ENCODE results near the gene CD4. TPM values are rescaled to one million over a fixed set of nuclear protein-coding genes. Genes with fewer than 3 reads are reported as not detected.
A peak's percentile ranks its signal among the peaks of the same experiment; 100 is the strongest.

The CD4 gene
- total and polyA plus RNA-seq, 2 of the 4 experiments (the other 2 are of a cell fraction): 5.7 to 15.0 TPM

GRCh38 chr12:6850796-6851152 is 61.4 kb downstream of the CD4 start:
- peaks cover 33% of the 10 kb centered on the region for H3K36me3 ChIP-seq (ENCODE audit: control insufficient read depth, insufficient read depth, low read length)
- POLR2A ChIA-PET (ENCODE audit: unreplicated experiment): interaction anchor here (1.1 kb wide), 1 partner anchor 21 kb away, joined by 5 read pairs; no protein-coding TSS in a partner anchor
- H2BK120ac ChIP-seq (ENCODE audit: low read depth, low read length): no peak overlapping the region
- H2BK20ac ChIP-seq (ENCODE audit: low read depth, low read length): no peak overlapping the region
- H3K27me3 ChIP-seq (ENCODE audit: control insufficient read depth, insufficient read depth, low read length): no peaks in the 10 kb centered on the region
- BruUV-seq (replicated peaks): no TSS peak
- TF ChIP-seq ELK1 (IDR thresholded peaks at IDR 0.05; ENCODE audit: borderline replicate concordance, low read depth, low read length) (no peak), RCOR1 (IDR thresholded peaks at IDR 0.05; ENCODE audit: insufficient replicate concordance, low read length) (no peak), RFX5 (IDR thresholded peaks at IDR 0.05; ENCODE audit: low read depth, low read length) (no peak), SMC3 (IDR thresholded peaks at IDR 0.05; ENCODE audit: low read depth, low read length) (no peak), FOS (IDR thresholded peaks at IDR 0.05; ENCODE audit: low read depth, low read length) (no peak), MXI1 (IDR thresholded peaks at IDR 0.05; ENCODE audit: borderline replicate concordance, low read depth, low read length) (no peak), BHLHE40 (IDR thresholded peaks at IDR 0.05; ENCODE audit: low read depth, low read length) (no peak), CEBPB (IDR thresholded peaks at IDR 0.05; ENCODE audit: low read depth, low read length) (no peak), NFE2L2 (IDR thresholded peaks at IDR 0.05; ENCODE audit: low read depth, low read length) (no peak), MAZ (IDR thresholded peaks at IDR 0.05; ENCODE audit: borderline replicate concordance, low read depth, low read length) (no peak), POLR2A (IDR thresholded peaks at IDR 0.05; ENCODE audit: low read depth, low read length) (no peak), RAD21 (IDR thresholded peaks at IDR 0.05; ENCODE audit: low read length) (no peak), CHD1 (IDR thresholded peaks at IDR 0.05; ENCODE audit: low read depth, low read length) (no peak), USF2 (IDR thresholded peaks at IDR 0.05; ENCODE audit: low read depth, low read length) (no peak), CTCF (conservative IDR thresholded peaks at IDR 0.05; ENCODE audit: low read depth, low read length) (no peak), MAFK (IDR thresholded peaks at IDR 0.05; ENCODE audit: low read depth, low read length) (no peak)
- peak overlapping the region; percentile 10 for H3K4me2 ChIP-seq (ENCODE audit: low read depth, low read length)
- peak overlapping the region; percentile 2 to 19; a peak in 1 of 4 replicates for H4K8ac ChIP-seq (ENCODE audit: low read depth in 2 of 2, low read length in 2 of 2)
- H2BK5ac ChIP-seq (ENCODE audit: low read depth, low read length, poor library complexity, severe bottlenecking): peak overlapping the region; percentile 36
- no peak overlapping the region for H3K14ac ChIP-seq (replicated peaks; ENCODE audit: low read depth, low read length)
- H2BK15ac ChIP-seq (ENCODE audit: low read depth, low read length): no peak overlapping the region
- H4K20me1 ChIP-seq (ENCODE audit: insufficient read depth, low read length): peaks cover 15% of the 10 kb centered on the region
- CTCF ChIA-PET: interaction anchor here (0.6 to 3.3 kb wide), 4 partner anchors 15 to 1163 kb away, joined by 3 to 11 read pairs (median 6); partner anchors contain the start of gene SPSB2
- H3K56ac ChIP-seq (ENCODE audit: extremely low read depth, insufficient read depth, low read length): peak overlapping the region; percentile 58; the same call in 1 of the 2 replicates
- dilution Hi-C loops (cut with HindIII; ENCODE audit: low sequenced_read_pairs, unreplicated experiment) (no loop called here), intact Hi-C loops (cut with micrococcal nuclease) (no loop called here), in situ Hi-C loops (cut with MboI; ENCODE audit: low sequenced_read_pairs) (no loop called here)
- H3K23ac ChIP-seq (ENCODE audit: low read depth, low read length): no peak overlapping the region
- ATAC-seq (ENCODE audit: low read depth): no peak
- H3K18ac ChIP-seq (ENCODE audit: low read depth, low read length): no peak overlapping the region
- peak overlapping the region; percentile 57; the same call in 1 of the 2 replicates for H4K91ac ChIP-seq (ENCODE audit: insufficient read depth, low read depth, low read length)
- H4K5ac ChIP-seq (ENCODE audit: low read depth, low read length): no peak overlapping the region
- H2AK5ac ChIP-seq (ENCODE audit: low read depth, low read length): peak overlapping the region; percentile 26
- H3K79me1 ChIP-seq (ENCODE audit: low read depth in 1 of 2, low read length in 2 of 2): peaks cover 24 to 50% of the 10 kb centered on the region in 2 experiments
- H3K4me1 ChIP-seq (ENCODE audit: control insufficient read depth, insufficient read depth, low read length): peaks cover 5% of the 10 kb centered on the region
- no peaks in the 10 kb centered on the region for H3K9me3 ChIP-seq (ENCODE audit: control insufficient read depth, insufficient read depth, low read length)
- WGBS, 2 experiments (ENCODE audit: extremely low coverage in 2 of 2, insufficient read length in 1 of 2): 0% methylated on average over 2 of the region's 16 CpGs; no CpG with 5 or more reads in 1 of the 2 experiments
- DNase-seq: no peak
- H3K9me1 ChIP-seq (ENCODE audit: insufficient read depth, low read length): no peaks in the 10 kb centered on the region
- peak overlapping the region; percentile 69; the same call in 1 of the 2 replicates for H3K9ac ChIP-seq (ENCODE audit: low read depth, low read length)
- H3K4me3 ChIP-seq (ENCODE audit: insufficient read depth, low read depth, low read length): peak overlapping the region; percentile 25; the same call in 1 of the 2 replicates
- H2AK9ac ChIP-seq (replicated peaks; ENCODE audit: low read depth, low read length, poor library complexity): peak overlapping the region; percentile 78
- H2AFZ ChIP-seq (replicated peaks; ENCODE audit: low read length, poor library complexity): peak overlapping the region; percentile 65
- peak overlapping the region; percentile 28 for H3K4ac ChIP-seq (ENCODE audit: low read depth, low read length)
- H3K27ac ChIP-seq (ENCODE audit: insufficient read depth, low read length): peak overlapping the region; percentile 11; the same call in 1 of the 2 replicates
